Peyer's patch (tissue), 4 donors: ENCODE data around the gene MAP9.
"Not testable (repeated sequence)": the region's sequence is repeated elsewhere in the genome, so short reads cannot be mapped to it uniquely, and the experiment has no call there.

Experiments
- CTCF ChIP-seq, 6 experiments: fragments of 450-650 bp in 4 of 6; fragments of 200-600 bp in 2 of 6; sonication (generic) in 1 of 6; IDR thresholded peaks; one replicate each; pipeline ENCODE4 v1.5.1; 2017 to 2019; ENCODE audit warnings: antibody characterized with exemption in 6 of 6, mild to moderate bottlenecking in 3 of 6, moderate library complexity in 1 of 6
- POLR2A ChIP-seq, 2 donors: fragments of 450-650 bp; IDR thresholded peaks; one replicate each; pipeline ENCODE4 v1.5.1; 2017; ENCODE audit warnings: antibody characterized with exemption in 2 of 2, mild to moderate bottlenecking in 2 of 2, moderate library complexity in 2 of 2

- not testable (repeated sequence) for TF ChIP-seq CTCF, POLR2A (IDR thresholded peaks at IDR 0.05)
Measured at GRCh38 chr4:155312027-155312426, 64.7 kb downstream of the MAP9 start.
